A549 (cell line): ENCODE measurements around the gene DNAJB6.

Experiments
- CTCF ChIP-seq: fragments of >200 bp; sonication (Bioruptor Twin); formaldehyde crosslinking; IDR thresholded peaks from 3 replicates; pipeline ENCODE4 v1.5.1; 2016
- EP300 ChIP-seq, 2 experiments: fragments of >200 bp; sonication (Bioruptor Twin); formaldehyde crosslinking; IDR thresholded peaks; 2 replicates in 1 of 2; 3 replicates in 1 of 2; pipeline ENCODE4 v1.6.1; 2016 to 2017
- ESRRA ChIP-seq: fragments of 150-350 bp; IDR thresholded peaks from 2 replicates; pipeline ENCODE4 v1.6.1; 2014; ENCODE audit warnings: mild to moderate bottlenecking, low read length, borderline replicate concordance
- HOXA7 ChIP-seq: fragments of 250-450 bp; sonication (Bioruptor Pico); IDR thresholded peaks from 2 replicates; pipeline ENCODE4 v1.5.0; 2020; ENCODE audit warnings: mild to moderate bottlenecking, moderate library complexity
- KDM1A ChIP-seq: fragments of 200-600 bp; sonication (generic); IDR thresholded peaks from 2 replicates; pipeline ENCODE4 v1.6.1; 2016; ENCODE audit warnings: low read depth, mild to moderate bottlenecking
- MYC ChIP-seq: IDR thresholded peaks from 2 replicates; pipeline ENCODE4 v1.6.1; 2012; ENCODE audit warnings: mild to moderate bottlenecking, inconsistent platforms, low read length, improper control_type of control experiment, borderline replicate concordance
- RAD21 ChIP-seq, 2 experiments: fragments of >200 bp in 1 of 2; sonication (Bioruptor Twin) in 1 of 2; formaldehyde crosslinking in 1 of 2; IDR thresholded peaks in 1 of 2; conservative IDR thresholded peaks in 1 of 2; 2 replicates in 1 of 2; 3 replicates in 1 of 2; pipeline ENCODE4 v1.6.1; 2012 to 2018; ENCODE audit warnings: inconsistent platforms in 1 of 2
- TF ChIP-seq, protein P1 (sequence below): fragments of 150-350 bp; IDR thresholded peaks from 2 replicates; pipeline ENCODE4 v1.6.1; 2014; ENCODE audit warnings: low read depth, mild to moderate bottlenecking, low read length
- TF ChIP-seq, protein P2 (sequence below): fragments of 450-650 bp; IDR thresholded peaks from 2 replicates; pipeline ENCODE4 v1.6.1; 2014; ENCODE audit warnings: antibody characterized with exemption
- TF ChIP-seq, protein P3 (sequence below): IDR thresholded peaks from 2 replicates; pipeline ENCODE4 v1.6.1; 2012

DNA sequence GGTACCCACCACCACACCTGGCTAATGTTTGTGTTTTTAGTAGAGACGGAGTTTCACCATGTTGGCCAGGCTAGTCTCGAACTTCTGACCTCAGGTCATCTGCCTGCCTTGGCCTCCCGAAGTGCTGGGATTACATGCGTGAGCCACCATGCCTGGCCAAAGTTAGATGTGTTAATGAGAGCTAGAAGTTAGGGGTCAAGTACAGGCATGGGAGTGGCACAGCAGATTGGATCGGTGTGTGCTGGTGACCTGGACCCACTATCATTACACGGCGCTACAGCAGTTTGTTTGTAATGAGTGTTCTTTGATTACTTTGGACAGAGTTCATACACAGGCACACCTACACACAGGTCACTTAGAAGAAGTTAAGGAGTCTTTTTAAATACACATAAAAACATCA lies 36.7 kb downstream of the DNAJB6 start:
- no peak for TF ChIP-seq ESRRA
- TF ChIP-seq, protein P1, sequence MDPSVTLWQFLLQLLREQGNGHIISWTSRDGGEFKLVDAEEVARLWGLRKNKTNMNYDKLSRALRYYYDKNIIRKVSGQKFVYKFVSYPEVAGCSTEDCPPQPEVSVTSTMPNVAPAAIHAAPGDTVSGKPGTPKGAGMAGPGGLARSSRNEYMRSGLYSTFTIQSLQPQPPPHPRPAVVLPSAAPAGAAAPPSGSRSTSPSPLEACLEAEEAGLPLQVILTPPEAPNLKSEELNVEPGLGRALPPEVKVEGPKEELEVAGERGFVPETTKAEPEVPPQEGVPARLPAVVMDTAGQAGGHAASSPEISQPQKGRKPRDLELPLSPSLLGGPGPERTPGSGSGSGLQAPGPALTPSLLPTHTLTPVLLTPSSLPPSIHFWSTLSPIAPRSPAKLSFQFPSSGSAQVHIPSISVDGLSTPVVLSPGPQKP = no peak
- no peak for TF ChIP-seq CTCF
- TF ChIP-seq EP300 (IDR thresholded peaks at IDR 0.05) = no peak
- no peak for TF ChIP-seq HOXA7 (CRISPR knock-in tag)
- TF ChIP-seq RAD21 (conservative IDR thresholded peaks at IDR 0.05 in 1 of 2, IDR thresholded peaks at IDR 0.05 in 1 of 2) = no peak
- TF ChIP-seq KDM1A = no peak
- TF ChIP-seq, protein P2, sequence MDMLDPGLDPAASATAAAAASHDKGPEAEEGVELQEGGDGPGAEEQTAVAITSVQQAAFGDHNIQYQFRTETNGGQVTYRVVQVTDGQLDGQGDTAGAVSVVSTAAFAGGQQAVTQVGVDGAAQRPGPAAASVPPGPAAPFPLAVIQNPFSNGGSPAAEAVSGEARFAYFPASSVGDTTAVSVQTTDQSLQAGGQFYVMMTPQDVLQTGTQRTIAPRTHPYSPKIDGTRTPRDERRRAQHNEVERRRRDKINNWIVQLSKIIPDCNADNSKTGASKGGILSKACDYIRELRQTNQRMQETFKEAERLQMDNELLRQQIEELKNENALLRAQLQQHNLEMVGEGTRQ = no peak
- no peak for TF ChIP-seq MYC
- TF ChIP-seq, protein P3, sequence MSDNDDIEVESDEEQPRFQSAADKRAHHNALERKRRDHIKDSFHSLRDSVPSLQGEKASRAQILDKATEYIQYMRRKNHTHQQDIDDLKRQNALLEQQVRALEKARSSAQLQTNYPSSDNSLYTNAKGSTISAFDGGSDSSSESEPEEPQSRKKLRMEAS = no peak
